PC-3 (cell line): ENCODE measurements around the gene ARMH4. TPM values are rescaled to one million over a fixed set of nuclear protein-coding genes. Genes with fewer than 3 reads are reported as not detected.

ENCODE experiments used
- ATAC-seq: fragments of 200-7000 bp; cut with Tn5 transposase; 2 replicates; pipeline ENCODE4 v1.9.1; 2020; ENCODE audit warnings: mild to moderate bottlenecking, moderate library complexity
- Bru-seq: library from RNA; stranded (reverse); fragments of 400-500 nt; gene quantifications from one replicate; lab custom pipeline; 2021; lab: Mats Ljungman, UMichigan
- BruChase-seq, 2 experiments: library from RNA; stranded (reverse); fragments of 400-500 nt; gene quantifications; one replicate each; lab custom pipeline; 2021; lab: Mats Ljungman, UMichigan
- BruUV-seq: library from RNA; stranded (reverse); fragments of 400-500 nt; replicated peaks from 2 replicates; lab custom pipeline; 2021; lab: Mats Ljungman, UMichigan
- CTCF ChIA-PET: fragments of 300-600 bp; sonication (Branson Sonifier 250); formaldehyde crosslinking; loops from one replicate; lab custom pipeline; 2022; ENCODE audit warnings: antibody characterized with exemption; lab: Charles Lee
- POLR2A ChIA-PET: fragments of 300-600 bp; sonication (Branson Sonifier 250); formaldehyde crosslinking; loops from one replicate; lab custom pipeline; 2022; ENCODE audit warnings: antibody characterized with exemption; ENCODE audit not compliant: unreplicated experiment; lab: Charles Lee
- DNase-seq: peaks from one replicate; pipeline ENCODE4 v3.0.0-alpha.2; 2015
- H2AFZ ChIP-seq: fragments of 300-600 bp; sonication (generic); 2 replicates; pipeline ENCODE4 v1.6.0; 2016; ENCODE audit warnings: antibody characterized with exemption, low read length
- H3F3A ChIP-seq: fragments of 300-600 bp; sonication (generic); one replicate; pipeline ENCODE4 v1.6.0; 2017; ENCODE audit warnings: antibody characterized with exemption, low read length, control low read depth, mild to moderate bottlenecking; ENCODE audit not compliant: unreplicated experiment
- H3K27ac ChIP-seq: fragments of 300-600 bp; sonication (generic); 2 replicates; pipeline ENCODE4 v1.5.1; 2016; ENCODE audit warnings: mild to moderate bottlenecking, low read length
- H3K27me3 ChIP-seq: fragments of 300-600 bp; sonication (generic); 2 replicates; pipeline ENCODE4 v1.6.1; 2016; ENCODE audit warnings: low read length, mixed read lengths
- H3K36me3 ChIP-seq: fragments of 300-600 bp; sonication (generic); 2 replicates; pipeline ENCODE4 v1.6.1; 2016; ENCODE audit warnings: low read depth, mixed run types, low read length, mixed read lengths
- H3K4me1 ChIP-seq: fragments of 300-600 bp; sonication (generic); 2 replicates; pipeline ENCODE4 v1.5.1; 2016; ENCODE audit warnings: low read length; ENCODE audit not compliant: insufficient read depth
- H3K4me2 ChIP-seq: fragments of 300-600 bp; sonication (generic); 2 replicates; pipeline ENCODE4 v1.6.0; 2016; ENCODE audit warnings: low read length
- H3K4me3 ChIP-seq: fragments of 300-600 bp; sonication (generic); 2 replicates; pipeline ENCODE4 v1.5.1; 2016; ENCODE audit warnings: mild to moderate bottlenecking, low read length, mixed read lengths
- H3K79me2 ChIP-seq: fragments of 300-600 bp; sonication (generic); 2 replicates; pipeline ENCODE4 v1.6.1; 2017; ENCODE audit warnings: low read length, mixed read lengths
- H3K9ac ChIP-seq: fragments of 300-600 bp; sonication (generic); 2 replicates; pipeline ENCODE4 v1.6.0; 2016; ENCODE audit warnings: mild to moderate bottlenecking, low read length
- H3K9me2 ChIP-seq: fragments of 300-600 bp; sonication (generic); replicated peaks from 2 replicates; pipeline ENCODE4 v1.6.1; 2016; ENCODE audit warnings: mixed run types, low read length, mixed read lengths
- H3K9me3 ChIP-seq: fragments of 300-600 bp; sonication (generic); 2 replicates; pipeline ENCODE4 v1.6.1; 2016; ENCODE audit warnings: low read length, mixed read lengths
- H4K20me1 ChIP-seq: fragments of 300-600 bp; sonication (generic); 2 replicates; pipeline ENCODE4 v1.6.1; 2016; ENCODE audit warnings: low read length, mixed read lengths
- CTCF ChIP-seq: fragments of 300-600 bp; sonication (generic); conservative IDR thresholded peaks from 2 replicates; pipeline ENCODE4 v1.5.1; 2017; ENCODE audit warnings: antibody characterized with exemption, low read depth, mild to moderate bottlenecking, low read length
- EZH2 ChIP-seq: fragments of 300-600 bp; sonication (generic); IDR thresholded peaks from one replicate; pipeline ENCODE4 v1.6.1; 2017; ENCODE audit warnings: antibody characterized with exemption, mild to moderate bottlenecking, low read length; ENCODE audit not compliant: unreplicated experiment
- EZH2phosphoT487 ChIP-seq: fragments of 300-600 bp; sonication (generic); IDR thresholded peaks from 2 replicates; pipeline ENCODE4 v1.6.1; 2018; ENCODE audit warnings: mild to moderate bottlenecking, antibody characterized with exemption, low read length, borderline replicate concordance
- intact Hi-C: fragments of 100-400 bp; cut with micrococcal nuclease; formaldehyde crosslinking; loops from 2 replicates; pipeline ENCODE4 v1.9.0; 2023
- long read RNA-seq: library from polyadenylated mRNA; unstranded; transcript quantifications from one replicate; pipeline ENCODE4 v2.0.0, GENCODE V29; 2021; ENCODE audit not compliant: unreplicated experiment
- total RNA-seq: library from RNA; depleted of rRNA; stranded (reverse); fragments of >200 nt; gene quantifications from 2 replicates; pipeline ENCODE4 v1.2.3, GENCODE V29; 2014; rRNA removed

Gene ARMH4
- total RNA-seq (2.6 and 3.3 TPM in 2 replicates), Bru-seq, nascent RNA (percentile 27 among the genes with signal in this experiment), BruChase-seq, experiment 1, labeled RNA remaining after a 6-hour chase (percentile 24 among the genes with signal in this experiment), BruChase-seq, experiment 2, labeled RNA remaining after a 2-hour chase (percentile 33 among the genes with signal in this experiment)
- long read RNA-seq, full-length matches to known transcripts = 12 of 38 reads
- long read RNA-seq, partial matches to known transcripts = 4 of 38 reads
- long read RNA-seq, other reads (novel, unspliced or antisense) = 22 of 38 reads

- H3K36me3 ChIP-seq = no peaks in the 10 kb centered on the region
- peak within 1 kb of the TSS; percentile 91 for H3K4me2 ChIP-seq
- ChIA-PET POLR2A (no interaction called here), CTCF (no interaction called here)
- H3K27ac ChIP-seq = no peak within 1 kb of the TSS
- no peaks in the 10 kb centered on the region for H4K20me1 ChIP-seq
- peaks cover 47% of the 10 kb centered on the region for H3K27me3 ChIP-seq
- peaks cover 12% of the 10 kb centered on the region for H3K4me1 ChIP-seq
- peak within 1 kb of the TSS; percentile 73 for H3K4me3 ChIP-seq
- no peaks in the 10 kb centered on the region for H3F3A ChIP-seq
- ATAC-seq (peak; percentile 95), DNase-seq (peak; percentile 98)
- peak within 1 kb of the TSS; percentile 97 for H2AFZ ChIP-seq
- no peaks in the 10 kb centered on the region for H3K9me2 ChIP-seq
- BruUV-seq = no TSS peak
- H3K9ac ChIP-seq = peak within 1 kb of the TSS; percentile 3; the same call in 1 of the 2 replicates
- intact Hi-C loops = loop anchor here (1.0 to 2.0 kb wide), 2 partner anchors 44 to 49 kb away; partner anchors contain the start of gene ACTR10
- no peaks in the 10 kb centered on the region for H3K79me2 ChIP-seq
- TF ChIP-seq CTCF (no peak; the same call in 1 of the 2 replicates), EZH2 (no peak), EZH2phosphoT487 (no peak)
- H3K9me3 ChIP-seq = no peaks in the 10 kb centered on the region
Observed at GRCh38 chr14:58152014-58152857, at the start of gene ARMH4. Gene ARMH4 (minus strand): TSS chr14:58152213. CDS start chr14:58139358, 12,855 bp downstream.

GRCh38 chr14:58200846-58201245, 48.8 kb upstream of the ARMH4 start:
- peaks cover 26% of the 10 kb centered on the region for H3K79me2 ChIP-seq
- intact Hi-C loops = loop anchor here (2.0 kb wide), 2 partner anchors 48 to 98 kb away; partner anchors contain the start of genes ARID4A and ARMH4
- POLR2A ChIA-PET = no interaction called here

GRCh38 chr14:58200480-58200841, 48.4 kb upstream of the ARMH4 start:
- Histone ChIP-seq H2AFZ (peak overlapping the region; percentile 83), H3K27ac (peak overlapping the region; percentile 55), H3F3A (no peaks in the 10 kb centered on the region), H3K9ac (peak overlapping the region; percentile 84), H3K4me3 (peak overlapping the region; percentile 88), H3K4me2 (peak overlapping the region; percentile 87), H3K9me3 (no peaks in the 10 kb centered on the region), H3K36me3 (peaks cover 10% of the 10 kb centered on the region; the same call in 1 of the 2 replicates), H3K4me1 (peaks cover 15% of the 10 kb centered on the region; the same call in 1 of the 2 replicates), H3K27me3 (peaks cover 10% of the 10 kb centered on the region; the same call in 1 of the 2 replicates), H3K79me2 (peaks cover 26% of the 10 kb centered on the region), H3K9me2 (no peaks in the 10 kb centered on the region), H4K20me1 (no peaks in the 10 kb centered on the region)
- POLR2A ChIA-PET = interaction anchor here (1.5 kb wide), 1 partner anchor 98 kb away, joined by 4 read pairs; the partner anchor contains the start of gene ARID4A
- BruUV-seq = TSS peak; percentile 73
- ATAC-seq (peak; percentile 5), DNase-seq (peak; percentile 41)
- TF ChIP-seq CTCF (no peak), EZH2phosphoT487 (no peak), EZH2 (no peak)
- CTCF ChIA-PET = no interaction called here
- intact Hi-C loops = loop anchor here (2.0 kb wide), 2 partner anchors 48 to 98 kb away; partner anchors contain the start of genes ARID4A and ARMH4

More at GRCh38 chr14:58200846-58201245, 48.8 kb upstream of the ARMH4 start:
- Histone ChIP-seq H3K4me2 (peak overlapping the region; percentile 87), H3K27me3 (peaks cover 7% of the 10 kb centered on the region; the same call in 1 of the 2 replicates), H3K4me1 (peaks cover 15% of the 10 kb centered on the region; the same call in 1 of the 2 replicates), H2AFZ (peak overlapping the region; percentile 83), H3F3A (no peaks in the 10 kb centered on the region), H3K27ac (no peak overlapping the region), H3K4me3 (peak overlapping the region; percentile 88), H4K20me1 (no peaks in the 10 kb centered on the region), H3K9me3 (no peaks in the 10 kb centered on the region), H3K9ac (peak overlapping the region; percentile 84), H3K36me3 (peaks cover 10% of the 10 kb centered on the region; the same call in 1 of the 2 replicates), H3K9me2 (no peaks in the 10 kb centered on the region)
- no peak for DNase-seq
- no peak for ATAC-seq
- CTCF ChIA-PET = no interaction called here
- no TSS peak for BruUV-seq
- TF ChIP-seq EZH2 = no peak
